ENCODE measurements around the gene PHF20. TPM values are rescaled to one million over a fixed set of nuclear protein-coding genes. Genes with fewer than 3 reads are reported as not detected.
A peak's percentile ranks its signal among the peaks of the same experiment; 100 is the strongest.

Gene PHF20
- total and polyA plus RNA-seq, 2 of the 8 experiments (the other 6 are each of a cell fraction or from before 2014, with no cell fraction given): 25.6 to 70.1 TPM

DNA sequence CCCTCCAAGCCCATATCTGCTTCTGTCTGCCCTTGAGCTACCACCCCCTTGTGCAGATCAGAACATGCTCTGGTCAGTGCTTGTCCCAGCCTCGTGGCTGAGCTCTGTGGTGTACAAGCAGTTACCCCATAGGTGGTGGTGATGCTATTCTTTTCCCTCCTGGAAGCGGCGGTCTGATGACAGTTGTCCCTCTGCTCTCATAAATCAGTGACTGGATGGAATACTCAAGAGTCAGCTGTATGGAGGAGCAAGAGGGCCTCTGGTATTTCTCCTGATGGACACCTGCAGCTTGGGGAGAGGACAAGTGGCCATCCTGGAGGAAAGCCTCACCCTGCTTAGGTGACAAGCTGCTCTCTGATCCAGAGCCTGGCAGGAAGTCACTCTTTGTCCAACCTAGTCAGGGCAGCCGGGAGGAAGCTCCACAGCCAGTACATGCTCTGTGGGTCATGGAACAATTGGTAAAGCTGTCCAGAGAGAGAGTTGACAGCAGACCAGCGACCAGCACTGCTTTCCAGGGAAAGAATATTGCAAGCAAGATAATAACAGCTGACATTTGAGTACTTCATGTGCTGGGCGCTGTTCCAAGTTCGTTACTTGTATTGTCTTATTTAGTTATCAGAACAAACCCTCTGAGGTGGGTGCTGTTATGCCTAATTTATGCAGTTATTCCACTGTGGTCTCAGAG, 135.3 kb downstream of the PHF20 start:
- H3K4me3 ChIP-seq (ENCODE audit: extremely low read depth in 1 of 4, insufficient read depth in 2 of 4, low read depth in 3 of 4, low read length in 4 of 4): no peak overlapping the region
- FAIRE-seq (no peak), DNase-seq (ENCODE audit: low read depth in 1 of 2, low spot score in 2 of 2) (no peak)
- no peak overlapping the region for H2BK20ac ChIP-seq (ENCODE audit: low read length)
- H4K20me1 ChIP-seq (replicated peaks in 1 of 2; ENCODE audit: control insufficient read depth in 1 of 2, insufficient read depth in 2 of 2, low read length in 2 of 2): peaks cover 0 to 3% of the 10 kb centered on the region in 2 experiments
- H4K5ac ChIP-seq (ENCODE audit: insufficient read length, low read depth, low read length): no peak overlapping the region
- no peak overlapping the region; the same call in 1 of the 2 replicates for H2BK15ac ChIP-seq (ENCODE audit: low read length)
- H2AK5ac ChIP-seq (ENCODE audit: low read depth, low read length): no peak overlapping the region
- no peak overlapping the region for H2BK12ac ChIP-seq (ENCODE audit: low read depth, low read length)
- 88% methylated on average over 7 of the region's 7 CpGs; no CpG with 5 or more reads in 1 of the 2 experiments for WGBS, 2 experiments (ENCODE audit: extremely low coverage in 1 of 2, insufficient coverage in 1 of 2, insufficient read length in 1 of 2, insufficient replicate concordance in 2 of 2, low coverage in 1 of 2, low lambda C conversion rate in 2 of 2, missing lambda C conversion rate in 1 of 2)
- ChIA-PET CTCF (ENCODE audit: partially characterized antibody) (no interaction called here), POLR2A (ENCODE audit: partially characterized antibody) (interaction anchor here (0.6 to 2.0 kb wide), 5 partner anchors 47 to 243 kb away, joined by 3 to 8 read pairs (median 3); partner anchors contain the start of genes CPNE1, RBM12, RBM39 and SCAND1)
- H3K4me2 ChIP-seq (ENCODE audit: insufficient read depth in 1 of 2, low read depth in 2 of 2, low read length in 2 of 2): no peak overlapping the region
- H4K91ac ChIP-seq (replicated peaks; ENCODE audit: insufficient read length, low read length): no peak overlapping the region
- H3K18ac ChIP-seq (ENCODE audit: extremely low read depth, low read length): no peak overlapping the region
- H3K14ac ChIP-seq (ENCODE audit: insufficient read length): no peak overlapping the region
- no peaks in the 10 kb centered on the region for H3K23me2 ChIP-seq (ENCODE audit: low read depth, low read length)
- H3K27me3 ChIP-seq (replicated peaks in 1 of 4; ENCODE audit: control insufficient read depth in 3 of 4, extremely low read depth in 1 of 4, insufficient read depth in 3 of 4, low read length in 3 of 4): no peaks in the 10 kb centered on the region
- H4K8ac ChIP-seq (ENCODE audit: extremely low read depth, insufficient read depth, low read length): no peak overlapping the region
- H3K56ac ChIP-seq (replicated peaks; ENCODE audit: insufficient read length, low read depth, low read length): no peak overlapping the region
- H3K79me1 ChIP-seq (ENCODE audit: low read depth, low read length): peaks cover 3% of the 10 kb centered on the region; the same call in 1 of the 2 replicates
- H3K4ac ChIP-seq (replicated peaks; ENCODE audit: insufficient read length, low read depth, low read length): no peak overlapping the region
- H3K23ac ChIP-seq (ENCODE audit: insufficient read length): no peak overlapping the region
- no peak overlapping the region for H3K9ac ChIP-seq (replicated peaks in 1 of 4; ENCODE audit: extremely low read depth in 1 of 4, low read depth in 3 of 4, low read length in 3 of 4)
- no peaks in the 10 kb centered on the region; a peak in 2 of 4 replicates for H3K79me2 ChIP-seq (ENCODE audit: control insufficient read depth in 1 of 2, insufficient read depth in 2 of 2, low read length in 2 of 2)
- no peak overlapping the region for H2BK120ac ChIP-seq (replicated peaks; ENCODE audit: low read depth, low read length)
- peaks cover 0 to 5% (median 0%) of the 10 kb centered on the region in 4 experiments; a peak in 1 of 8 replicates for H3K36me3 ChIP-seq (ENCODE audit: control insufficient read depth in 2 of 4, insufficient read depth in 4 of 4, low read length in 3 of 4)
- H2BK5ac ChIP-seq (ENCODE audit: low read depth, low read length): peak overlapping the region; percentile 67; the same call in 1 of the 2 replicates
- no peak overlapping the region for H3K27ac ChIP-seq (ENCODE audit: low read depth, low read length)
- no peak overlapping the region for H2AFZ ChIP-seq (ENCODE audit: low read length)
- peaks cover 0 to 14% (median 6%) of the 10 kb centered on the region in 4 experiments; a peak in 3 of 7 replicates for H3K4me1 ChIP-seq (replicated peaks in 1 of 4; ENCODE audit: control insufficient read depth in 3 of 4, insufficient read depth in 4 of 4, low read length in 3 of 4)
- no peaks in the 10 kb centered on the region for H3K9me3 ChIP-seq (ENCODE audit: insufficient read depth in 2 of 2, low read depth in 1 of 2, low read length in 1 of 2)
- no peak for TF ChIP-seq PHF8 (conservative IDR thresholded peaks at IDR 0.05; ENCODE audit: low read depth, low read length)
- TF ChIP-seq CBX5 (IDR thresholded peaks at IDR 0.05; ENCODE audit: low read depth, low read length): no peak
- no peak for TF ChIP-seq CTBP2 (IDR thresholded peaks at IDR 0.05; ENCODE audit: borderline replicate concordance, insufficient read depth, insufficient read length, low read length)
- TF ChIP-seq TAF1 (IDR thresholded peaks at IDR 0.05; ENCODE audit: low read depth, low read length): no peak
- no peak for TF ChIP-seq CBX8 (IDR thresholded peaks at IDR 0.05; ENCODE audit: borderline replicate concordance, low read depth, low read length)
- no peak for TF ChIP-seq RBBP5 (IDR thresholded peaks at IDR 0.05; ENCODE audit: borderline replicate concordance, low read depth, low read length)
- TF ChIP-seq, protein P1, sequence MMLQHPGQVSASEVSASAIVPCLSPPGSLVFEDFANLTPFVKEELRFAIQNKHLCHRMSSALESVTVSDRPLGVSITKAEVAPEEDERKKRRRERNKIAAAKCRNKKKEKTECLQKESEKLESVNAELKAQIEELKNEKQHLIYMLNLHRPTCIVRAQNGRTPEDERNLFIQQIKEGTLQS (IDR thresholded peaks at IDR 0.05; ENCODE audit: insufficient read depth, low read depth, low read length): no peak
- no peak for TF ChIP-seq SIX5 (IDR thresholded peaks at IDR 0.05; ENCODE audit: low read depth, low read length)
- no peak for TF ChIP-seq SP4 (IDR thresholded peaks at IDR 0.05; ENCODE audit: low read length)
